NT2/D1 (cell line): ENCODE measurements around the gene CUEDC1.

Experiments used
- DNase-seq: peaks from one replicate; pipeline ENCODE4 v3.0.0-alpha.2; 2011; ENCODE audit warnings: low read depth, low spot score
- H3K27me3 ChIP-seq: 2 replicates; pipeline ENCODE4 v1.6.0; 2011; ENCODE audit warnings: mild to moderate bottlenecking; ENCODE audit not compliant: insufficient read length, insufficient read depth
- H3K36me3 ChIP-seq: 2 replicates; pipeline ENCODE4 v1.6.1; 2011; ENCODE audit warnings: mild to moderate bottlenecking, low read length, mixed read lengths; ENCODE audit not compliant: insufficient read depth, insufficient read length
- H3K4me1 ChIP-seq: 2 replicates; pipeline ENCODE4 v1.5.1; 2011; ENCODE audit not compliant: insufficient read depth, insufficient read length
- H3K4me3 ChIP-seq: 2 replicates; pipeline ENCODE4 v1.5.1; 2011; ENCODE audit warnings: low read depth; ENCODE audit not compliant: insufficient read length
- H3K9ac ChIP-seq: 2 replicates; pipeline ENCODE4 v1.6.0; 2011; ENCODE audit warnings: low read depth; ENCODE audit not compliant: insufficient read length
- H3K9me3 ChIP-seq: 2 replicates; pipeline ENCODE4 v1.5.1; 2011; ENCODE audit warnings: mild to moderate bottlenecking, low read length; ENCODE audit not compliant: insufficient read depth
- SUZ12 ChIP-seq: IDR thresholded peaks from 2 replicates; pipeline ENCODE4 v1.6.1; 2011; ENCODE audit not compliant: insufficient read length, insufficient read depth; ENCODE audit errors: extremely low read depth
- YY1 ChIP-seq: IDR thresholded peaks from 2 replicates; pipeline ENCODE4 v1.6.1; 2011; ENCODE audit not compliant: insufficient read length, insufficient read depth
- ZNF274 ChIP-seq: IDR thresholded peaks from 2 replicates; pipeline ENCODE4 v1.6.1; 2011; ENCODE audit warnings: mild to moderate bottlenecking, low read depth, low read length

The CUEDC1 gene

DNA sequence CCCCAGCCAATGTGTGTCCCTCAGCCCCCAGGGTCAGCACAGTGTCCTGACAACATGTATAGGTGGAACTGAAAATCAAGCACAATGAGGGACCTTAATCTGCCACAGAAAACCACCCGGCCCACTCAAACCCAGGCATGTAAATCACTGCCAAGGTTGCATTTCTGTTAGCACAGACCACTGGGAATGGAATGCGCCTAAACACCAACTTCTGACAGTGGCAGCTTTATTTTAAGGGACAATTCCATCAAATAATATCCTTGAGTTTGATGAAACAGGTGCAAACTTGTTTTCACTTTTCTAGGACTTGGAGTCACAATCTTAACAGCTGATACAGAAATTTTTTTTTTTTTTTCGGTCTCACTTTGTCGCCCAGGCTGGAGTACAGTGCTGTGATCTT is 68.1 kb downstream of the CUEDC1 start:
- no peak for DNase-seq
- Histone ChIP-seq H3K9me3 (peaks cover 20% of the 10 kb centered on the region), H3K36me3 (peaks cover 32% of the 10 kb centered on the region), H3K4me3 (no peak overlapping the region), H3K4me1 (no peaks in the 10 kb centered on the region), H3K9ac (no peak overlapping the region), H3K27me3 (no peaks in the 10 kb centered on the region)
- TF ChIP-seq SUZ12 (no peak), ZNF274 (no peak), YY1 (no peak)

DNA sequence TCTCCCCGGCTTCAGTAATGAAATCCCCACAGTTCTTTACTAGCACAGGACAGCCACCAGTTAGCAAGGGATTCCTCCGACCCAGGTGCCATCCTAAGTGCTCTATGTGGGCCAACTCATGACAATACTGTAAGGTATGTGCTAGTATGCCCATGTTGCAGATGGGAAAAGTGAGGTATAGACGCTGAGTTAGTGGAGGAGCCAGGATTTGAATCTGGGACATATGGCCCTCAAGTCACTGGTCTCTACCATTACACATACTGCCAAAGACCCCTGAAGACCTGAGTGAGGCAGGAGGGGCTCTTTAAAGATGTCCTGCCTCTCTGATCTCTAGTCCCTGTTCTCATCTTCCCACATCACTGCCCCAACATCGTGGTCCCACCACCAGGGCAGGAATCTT is 69.2 kb downstream of the CUEDC1 start:
- H3K9ac ChIP-seq = no peak overlapping the region
- no peak overlapping the region for H3K4me3 ChIP-seq
- TF ChIP-seq YY1 (no peak), ZNF274 (no peak), SUZ12 (no peak)

DNA sequence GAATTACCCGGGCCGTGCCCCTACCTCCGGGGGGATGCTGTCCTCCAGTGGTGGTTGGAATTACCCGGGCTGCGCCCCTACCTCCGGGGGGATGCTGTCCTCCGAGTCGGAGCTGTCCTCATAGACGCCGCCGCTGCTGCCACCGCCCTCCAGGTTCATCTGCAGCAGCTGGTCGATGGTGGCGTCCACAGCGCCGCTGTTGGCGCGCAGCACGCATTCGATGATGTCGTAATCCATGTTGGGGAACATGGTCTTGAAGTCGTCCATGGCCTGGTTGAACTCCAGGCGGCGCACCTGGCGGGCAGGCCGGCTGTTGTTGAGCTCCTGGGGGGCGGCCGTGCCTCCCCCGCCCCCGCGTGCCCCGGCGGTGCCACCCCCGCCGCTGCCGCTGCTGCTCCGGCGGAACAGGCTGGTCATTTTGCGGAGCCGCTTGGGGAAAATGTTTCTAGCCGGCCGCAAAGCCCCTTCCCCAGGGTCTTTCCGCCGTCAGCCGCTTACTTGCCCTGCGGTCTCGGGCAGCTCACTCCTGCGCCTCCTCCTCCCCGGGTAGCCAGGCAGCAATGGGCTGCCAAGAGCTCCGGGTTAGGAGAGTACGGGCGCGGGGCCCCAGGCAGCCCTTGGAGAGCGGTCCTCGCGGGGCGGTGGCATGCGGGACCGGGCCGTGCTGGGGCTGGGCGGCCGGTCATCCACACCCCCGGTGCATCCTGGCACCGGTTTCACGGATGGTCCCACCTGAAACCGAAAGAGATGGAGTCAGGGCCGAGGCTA is 69.9 kb downstream of the CUEDC1 start:
- H3K27me3 ChIP-seq = no peaks in the 10 kb centered on the region
- peaks cover 27% of the 10 kb centered on the region for H3K36me3 ChIP-seq
- TF ChIP-seq ZNF274 (no peak), YY1 (no peak), SUZ12 (no peak)
- no peak for DNase-seq
- peaks cover 12% of the 10 kb centered on the region for H3K4me1 ChIP-seq
- peaks cover 13% of the 10 kb centered on the region for H3K9me3 ChIP-seq
- H3K4me3 ChIP-seq = no peak overlapping the region
- H3K9ac ChIP-seq = no peak overlapping the region

More for the DNA sequence above, 69.2 kb downstream of the CUEDC1 start:
- H3K4me1 ChIP-seq = peaks cover 6% of the 10 kb centered on the region
- H3K9me3 ChIP-seq = peaks cover 13% of the 10 kb centered on the region
- DNase-seq = no peak
- peaks cover 27% of the 10 kb centered on the region for H3K36me3 ChIP-seq
- H3K27me3 ChIP-seq = no peaks in the 10 kb centered on the region

DNA sequence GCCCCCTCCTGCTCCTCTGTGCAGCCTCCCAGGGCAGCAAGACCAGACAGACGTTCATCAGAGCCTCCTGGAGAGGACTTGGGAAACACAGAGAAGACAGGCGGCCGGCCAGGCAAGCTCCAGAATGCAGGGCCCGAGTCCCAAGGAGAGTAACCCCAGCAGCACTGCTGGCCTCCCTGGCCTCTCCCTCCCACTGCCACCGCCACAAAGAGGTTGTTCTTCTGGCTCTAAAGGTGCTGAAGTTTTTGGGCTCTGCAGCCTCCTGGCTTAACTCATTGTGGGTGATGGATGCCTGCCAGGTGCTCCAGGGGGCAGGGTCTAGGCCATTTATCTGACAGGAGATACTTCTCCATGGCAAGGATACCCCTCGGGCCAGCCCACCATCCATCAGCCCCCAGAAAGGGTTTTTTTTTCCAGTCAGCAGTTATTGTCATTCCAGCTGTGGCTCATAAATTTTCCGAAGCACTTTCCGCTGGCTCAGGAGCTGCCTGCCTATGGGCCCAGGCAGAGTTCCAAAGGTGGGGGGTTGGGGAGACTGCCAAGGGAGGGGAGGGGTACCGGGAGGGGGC is 73.3 kb downstream of the CUEDC1 start:
- no peak overlapping the region for H3K4me3 ChIP-seq
- peaks cover 38% of the 10 kb centered on the region for H3K36me3 ChIP-seq
- H3K9me3 ChIP-seq = peaks cover 13% of the 10 kb centered on the region
- no peak for TF ChIP-seq SUZ12
- TF ChIP-seq ZNF274 = no peak
- no peak for TF ChIP-seq YY1
- H3K9ac ChIP-seq = peak overlapping the region; percentile 37
- DNase-seq = no peak
- peaks cover 17% of the 10 kb centered on the region for H3K4me1 ChIP-seq
- no peaks in the 10 kb centered on the region for H3K27me3 ChIP-seq

DNA sequence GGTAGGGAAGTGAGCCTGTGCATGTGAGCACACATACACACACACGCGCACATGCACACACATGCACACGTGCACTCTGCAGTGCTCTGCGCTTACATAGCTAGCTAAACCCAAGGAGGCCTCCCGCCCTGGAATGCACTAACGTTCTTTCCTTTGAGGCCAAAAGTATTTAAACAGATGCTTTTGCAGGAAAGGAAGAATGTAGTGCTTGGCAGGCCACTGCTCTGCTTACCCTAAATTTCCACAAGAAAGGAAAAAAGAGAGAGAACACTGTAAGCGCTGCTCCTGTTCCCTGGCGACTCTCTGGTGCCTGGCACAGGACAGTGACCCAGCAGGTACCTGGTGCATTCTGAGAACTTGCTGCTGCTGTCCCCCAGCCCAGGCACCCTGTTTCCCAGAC is 74.1 kb downstream of the CUEDC1 start:
- no peaks in the 10 kb centered on the region for H3K27me3 ChIP-seq
- H3K4me3 ChIP-seq = no peak overlapping the region
- DNase-seq = no peak
- H3K36me3 ChIP-seq = peaks cover 43% of the 10 kb centered on the region
- peaks cover 13% of the 10 kb centered on the region for H3K9me3 ChIP-seq
- H3K9ac ChIP-seq = peak overlapping the region; percentile 37
- peaks cover 24% of the 10 kb centered on the region for H3K4me1 ChIP-seq
- no peak for TF ChIP-seq YY1
- no peak for TF ChIP-seq SUZ12

DNA sequence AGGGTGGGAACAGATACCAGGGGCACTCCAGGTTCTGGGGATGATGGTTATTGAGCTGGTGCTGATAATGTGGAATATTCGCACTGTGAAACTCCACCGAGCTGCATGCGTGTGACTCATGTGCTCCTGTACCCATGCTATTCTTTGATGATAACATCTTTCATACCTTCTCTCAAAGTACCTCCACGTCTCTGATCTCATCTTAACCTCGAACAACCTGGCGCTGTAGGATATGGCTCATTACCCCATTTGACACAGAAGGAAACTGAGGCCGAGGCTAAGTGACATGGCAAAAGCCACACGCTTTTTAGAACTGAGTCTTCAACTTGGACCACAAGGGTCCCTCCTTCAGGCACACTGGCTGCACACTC is 75.1 kb downstream of the CUEDC1 start:
- Histone ChIP-seq H3K4me1 (peaks cover 30% of the 10 kb centered on the region), H3K36me3 (peaks cover 40% of the 10 kb centered on the region), H3K9me3 (peaks cover 13% of the 10 kb centered on the region), H3K27me3 (no peaks in the 10 kb centered on the region), H3K9ac (no peak overlapping the region), H3K4me3 (no peak overlapping the region)
- no peak for DNase-seq
- TF ChIP-seq YY1 = no peak
- no peak for TF ChIP-seq SUZ12
- no peak for TF ChIP-seq ZNF274

DNA sequence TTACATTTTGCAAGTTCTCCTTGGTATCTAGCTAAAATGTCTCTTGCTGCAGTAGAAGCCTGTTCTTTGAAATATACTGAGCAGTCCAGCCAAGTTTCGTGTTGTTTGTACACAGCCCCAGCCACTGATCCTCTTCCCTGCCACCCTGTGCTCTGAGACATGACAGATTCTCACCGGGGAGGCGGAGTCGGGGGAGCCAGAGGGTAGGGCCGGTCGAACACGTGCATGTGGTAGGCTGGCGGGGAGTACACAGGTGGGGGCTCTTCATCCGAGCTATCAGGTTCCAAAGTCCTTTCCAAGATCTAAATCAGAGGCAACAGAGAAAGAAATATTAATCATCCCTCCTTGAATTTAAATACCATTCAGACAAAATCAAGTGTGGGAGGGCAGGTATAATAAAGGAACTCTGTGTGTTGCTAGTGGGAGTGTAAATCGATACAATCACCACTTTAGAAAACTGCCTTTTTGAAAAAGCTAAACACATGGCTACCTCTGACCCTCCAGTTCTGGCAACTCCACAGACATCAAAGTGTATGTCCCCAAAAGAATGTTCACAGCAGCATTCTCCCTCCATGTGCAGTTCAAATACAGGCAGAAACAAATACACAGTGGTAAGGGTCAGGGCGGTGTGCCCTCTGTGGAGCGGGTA is 75.7 kb downstream of the CUEDC1 start:
- Histone ChIP-seq H3K9me3 (peaks cover 13% of the 10 kb centered on the region), H3K4me1 (peaks cover 32% of the 10 kb centered on the region), H3K27me3 (no peaks in the 10 kb centered on the region), H3K4me3 (no peak overlapping the region), H3K9ac (no peak overlapping the region), H3K36me3 (peaks cover 35% of the 10 kb centered on the region)
- TF ChIP-seq YY1 (no peak), SUZ12 (no peak), ZNF274 (no peak)
- no peak for DNase-seq
